ENCODE data around the gene EXOC2.
"Not testable (repeated sequence)": the region's sequence is repeated elsewhere in the genome, so short reads cannot be mapped to it uniquely, and the experiment has no call there.

EXOC2 gene

DNA sequence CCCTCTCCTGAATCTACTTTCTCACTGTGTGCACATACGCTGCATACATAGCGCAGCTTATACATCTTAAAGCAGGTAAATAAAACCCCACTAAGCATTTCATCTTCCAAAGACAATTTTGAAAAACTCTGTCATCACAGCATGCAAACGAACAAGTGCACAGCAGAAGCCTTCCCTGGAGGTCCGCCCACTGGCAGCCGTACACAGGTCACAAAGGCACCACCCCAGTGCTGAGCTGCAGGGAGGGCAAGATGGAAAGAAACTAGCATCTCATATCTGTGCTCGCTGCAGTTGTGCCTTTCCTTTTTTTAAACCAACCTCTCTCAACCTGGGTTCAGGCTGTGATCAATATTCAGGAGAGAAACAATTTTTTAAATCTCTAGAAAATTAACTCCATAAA is 109.3 kb downstream of the EXOC2 start:
- DNase-seq (ENCODE audit: low read depth in 3 of 3, low spot score in 1 of 3): no peak

DNA sequence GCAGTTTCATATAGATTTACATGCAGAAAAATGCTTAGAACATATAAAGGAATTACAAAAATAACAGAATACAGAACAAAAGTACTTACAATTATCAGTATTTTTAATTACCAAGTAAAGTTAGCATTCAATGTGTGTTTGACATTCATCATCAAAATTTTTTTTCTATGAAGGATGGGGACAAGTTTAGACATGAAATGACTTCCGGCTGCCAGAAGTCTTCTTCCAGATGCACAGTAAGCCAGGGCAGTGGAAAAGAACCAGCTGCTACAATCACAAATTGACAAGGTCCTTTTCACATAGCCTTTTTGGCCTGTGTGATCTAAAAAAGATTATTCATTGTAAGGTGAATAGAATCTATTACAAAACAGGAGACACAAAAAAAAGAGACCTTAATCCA is 109.8 kb downstream of the EXOC2 start:
- DNase-seq (ENCODE audit: low read depth in 3 of 3, low spot score in 1 of 3): no peak

DNA sequence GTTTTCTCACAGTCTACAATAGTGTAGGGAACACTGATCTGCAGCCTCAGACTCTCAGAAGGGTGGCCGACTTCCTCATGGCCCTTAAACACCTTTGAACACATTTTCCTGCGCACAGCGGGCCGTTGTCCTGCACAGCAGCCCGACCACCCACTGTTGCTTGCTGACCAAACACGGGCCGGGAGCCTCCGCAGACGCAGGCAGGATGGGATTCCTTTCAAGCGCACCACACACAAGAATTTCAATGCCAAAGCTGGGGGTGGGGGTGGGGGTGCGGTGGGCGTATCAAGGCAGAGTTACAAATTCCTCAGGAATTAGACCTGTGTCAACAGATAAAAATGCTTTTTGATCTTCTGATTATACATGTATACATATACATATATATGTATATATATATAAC is 110.6 kb downstream of the EXOC2 start:
- DNase-seq (ENCODE audit: low read depth in 3 of 3, low spot score in 1 of 3): no peak

DNA sequence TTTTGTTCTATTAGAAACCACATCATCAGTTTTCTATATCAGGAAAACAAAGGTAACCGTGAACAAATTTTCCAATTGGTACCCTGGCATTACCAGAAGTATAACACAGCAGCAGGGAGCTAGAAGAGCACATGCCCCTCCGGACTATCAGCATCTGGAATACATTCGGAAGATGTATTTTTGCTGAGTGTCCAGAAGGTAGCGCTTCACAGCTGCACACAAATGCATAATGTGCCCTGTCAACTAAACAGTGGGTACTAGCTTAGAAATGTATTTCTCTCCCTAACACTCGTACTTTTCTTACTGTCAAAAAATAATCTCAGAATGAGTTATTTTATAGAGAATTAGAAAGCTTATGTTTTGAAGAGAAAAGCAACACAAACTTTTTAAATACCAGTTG is 113.6 kb downstream of the EXOC2 start:
- no peak for DNase-seq (ENCODE audit: low read depth in 3 of 3, low spot score in 1 of 3)

DNA sequence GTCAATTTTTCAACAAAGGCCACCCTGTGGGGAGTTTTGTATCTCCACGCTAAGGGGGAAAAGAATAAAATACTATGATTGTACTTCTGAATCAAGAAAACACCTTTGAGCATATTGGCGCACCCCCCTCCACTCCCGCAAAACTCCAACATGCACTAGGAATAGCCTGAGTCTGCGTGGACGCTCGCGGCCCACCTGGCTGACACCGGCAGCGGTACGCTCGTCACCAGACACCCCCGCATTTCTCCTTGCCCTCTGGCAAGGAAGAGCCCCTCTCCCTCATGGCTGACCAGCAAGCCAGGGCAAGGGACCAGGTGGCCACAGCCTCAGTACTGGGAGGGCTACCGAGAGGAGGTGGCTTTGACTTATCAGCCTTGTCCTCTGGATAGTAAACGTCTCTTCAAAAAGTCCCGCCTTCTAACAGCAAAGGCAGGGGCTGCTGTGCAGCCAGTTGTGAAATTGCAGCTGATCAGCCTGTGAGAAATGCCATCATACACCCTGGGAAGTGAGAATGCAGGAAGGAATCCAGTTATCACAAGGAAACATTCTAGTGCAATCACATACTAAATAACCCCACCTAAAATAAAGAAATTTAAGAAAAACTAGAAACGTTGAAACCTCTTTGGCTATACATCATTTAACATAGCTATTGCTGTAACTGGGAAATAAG is 120.2 kb downstream of the EXOC2 start:
- DNase-seq (ENCODE audit: low read depth in 3 of 3, low spot score in 1 of 3): no peak

DNA sequence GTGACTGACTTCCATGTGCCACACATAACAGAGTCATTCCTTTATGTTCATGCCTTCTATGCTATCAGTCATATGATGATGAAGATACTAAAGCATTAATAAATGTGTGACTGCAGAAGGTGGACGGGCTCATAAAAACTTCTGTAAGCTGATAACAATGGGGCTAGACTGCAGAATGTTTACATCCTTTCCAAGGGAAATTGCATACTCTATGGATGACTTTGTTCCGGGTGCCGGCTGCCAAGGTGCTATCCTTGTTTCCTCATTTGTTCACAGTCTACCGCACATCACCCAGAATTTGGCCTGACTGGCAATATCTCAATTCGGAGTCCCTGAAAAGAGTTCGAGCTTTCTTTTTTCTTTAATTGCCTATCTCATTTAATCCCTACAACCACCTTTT is 121.0 kb downstream of the EXOC2 start:
- DNase-seq (ENCODE audit: low read depth in 3 of 3, low spot score in 1 of 3): no peak

DNA sequence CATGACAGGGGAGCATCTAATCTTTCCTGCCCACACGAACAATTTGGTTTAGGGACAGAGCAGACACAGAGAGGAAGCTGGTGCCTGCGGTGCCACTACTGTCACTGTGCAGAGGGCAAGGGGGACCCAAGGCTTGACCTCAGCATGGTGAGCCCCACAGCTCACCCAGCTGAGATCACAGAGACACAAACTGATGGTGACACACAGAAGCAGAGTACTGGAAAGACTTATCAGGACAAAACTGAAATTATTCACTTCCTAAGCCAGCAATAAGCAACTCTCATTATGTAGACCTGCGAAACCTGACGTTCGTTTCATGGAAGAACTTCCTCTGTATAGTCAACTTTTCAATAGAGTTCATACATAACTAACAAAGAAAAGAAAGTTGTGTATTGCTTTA is 122.1 kb downstream of the EXOC2 start:
- no peak for DNase-seq (ENCODE audit: low read depth in 3 of 3, low spot score in 1 of 3)

DNA sequence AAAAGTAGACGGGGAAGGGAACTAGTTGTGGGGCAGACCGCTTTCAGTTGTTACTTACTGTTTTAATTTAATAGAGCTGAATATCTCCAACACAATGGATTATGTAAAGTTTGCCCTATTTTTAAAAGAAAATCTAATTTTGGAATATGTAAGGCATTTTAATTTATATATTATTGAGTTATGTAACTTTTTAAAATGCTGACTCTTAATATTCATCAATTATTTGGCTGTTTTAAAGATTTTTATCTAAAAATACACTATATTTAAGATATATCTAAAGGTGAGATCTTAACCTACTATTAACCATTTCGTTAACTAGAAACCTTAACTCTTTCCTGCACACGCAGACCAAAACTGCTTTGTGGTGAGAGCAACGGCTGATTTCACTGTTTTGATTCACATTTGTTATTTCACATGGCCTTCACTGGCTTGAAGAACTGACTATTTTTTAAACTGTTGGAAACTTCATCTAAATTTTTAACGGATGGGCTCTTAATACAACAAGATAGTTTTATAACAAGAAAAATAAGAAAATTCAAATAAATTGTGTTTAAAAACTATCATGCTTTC is 123.9 kb downstream of the EXOC2 start:
- DNase-seq (ENCODE audit: low read depth in 3 of 3, low spot score in 1 of 3): no peak

DNA sequence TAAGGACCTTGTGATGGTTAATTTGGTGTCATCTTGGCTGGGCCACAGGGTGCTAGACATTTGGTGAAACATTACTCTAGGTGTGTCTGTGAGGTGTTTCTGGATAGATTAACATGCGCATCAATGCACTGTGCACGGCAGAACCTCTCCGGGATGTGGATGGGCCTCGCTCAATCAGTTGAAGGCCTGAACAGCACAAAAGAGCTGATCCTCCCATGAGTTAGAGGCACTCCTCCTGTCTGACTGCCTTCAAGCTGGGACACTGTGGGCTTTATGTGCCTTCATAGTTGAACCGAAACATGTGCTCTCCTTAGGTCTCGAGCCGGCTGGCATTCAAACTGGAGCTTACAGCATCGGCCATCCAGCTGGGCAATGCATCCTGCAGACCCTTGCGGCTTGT is 124.9 kb downstream of the EXOC2 start:
- DNase-seq (ENCODE audit: low read depth in 3 of 3, low spot score in 1 of 3): no peak

DNA sequence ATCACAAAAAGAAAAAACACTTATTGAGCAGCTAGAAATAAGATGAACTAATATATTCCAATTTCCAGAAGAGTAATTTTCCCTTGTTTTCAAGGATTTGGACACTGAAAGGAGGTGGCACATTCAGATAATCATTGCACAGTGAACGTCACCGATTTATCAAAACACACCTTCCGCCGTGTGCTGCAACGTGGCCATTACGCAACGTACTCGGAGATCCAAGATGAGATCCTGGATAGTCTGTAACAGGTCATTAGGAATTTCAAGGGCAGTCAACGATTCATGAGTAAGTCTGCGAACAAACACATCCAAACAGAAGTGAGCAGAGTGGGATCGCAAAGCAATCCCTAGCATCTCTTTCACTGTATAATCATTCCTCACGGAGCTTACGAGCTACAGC is 129.1 kb downstream of the EXOC2 start:
- DNase-seq (ENCODE audit: low read depth in 3 of 3, low spot score in 1 of 3): no peak

DNA sequence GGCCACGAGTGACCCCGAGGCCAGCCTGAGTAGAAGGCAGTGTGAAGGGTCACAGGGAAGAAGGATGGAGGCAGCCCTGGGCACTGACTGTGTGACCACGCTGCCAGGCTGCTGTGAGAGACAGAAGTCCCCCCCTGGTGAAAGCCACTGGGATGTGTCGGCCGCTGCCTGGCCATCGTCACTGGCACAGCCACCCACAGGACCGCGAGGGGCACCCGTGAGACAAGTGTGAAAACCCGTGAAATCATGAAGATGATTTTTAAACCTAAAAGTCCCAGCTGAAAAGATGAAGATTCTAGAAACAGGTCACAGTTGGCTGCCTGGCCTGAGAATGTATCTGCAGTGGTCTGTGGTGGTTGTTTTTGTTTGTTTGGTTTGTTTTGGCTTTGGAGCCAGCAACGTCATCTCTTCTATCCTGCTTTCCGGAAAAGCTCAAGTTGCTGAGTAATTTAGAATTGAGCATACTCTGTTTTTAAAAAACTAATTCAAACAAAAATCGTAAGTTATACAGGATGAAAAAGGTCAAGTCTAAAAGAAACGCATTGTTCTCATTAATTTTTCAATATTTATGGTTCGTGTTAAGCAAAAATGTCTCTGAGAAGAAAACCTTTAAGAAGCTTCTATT is 130.8 kb downstream of the EXOC2 start:
- DNase-seq (ENCODE audit: low read depth in 3 of 3, low spot score in 1 of 3): no peak

DNA sequence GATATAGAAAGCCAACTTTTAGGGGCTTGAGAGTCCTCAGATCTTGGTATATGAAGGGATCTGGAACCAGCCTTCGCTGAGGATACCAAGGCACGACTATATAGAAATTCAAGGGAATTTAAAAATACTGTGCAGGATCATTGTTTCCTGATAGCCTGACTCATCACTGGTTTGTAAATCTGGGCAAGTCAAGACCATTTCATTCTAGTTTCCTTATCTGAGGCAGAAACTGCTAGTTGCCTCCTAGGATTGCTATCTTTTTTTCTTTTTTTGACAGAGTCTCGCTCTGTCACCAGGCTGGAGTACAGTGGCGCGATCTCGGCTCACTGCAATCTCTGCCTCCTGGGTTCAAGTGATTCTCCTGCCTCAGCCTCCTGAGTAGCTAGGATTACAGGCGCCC is 131.6 kb downstream of the EXOC2 start:
- DNase-seq (ENCODE audit: low read depth in 3 of 3, low spot score in 1 of 3): not testable (repeated sequence)

DNA sequence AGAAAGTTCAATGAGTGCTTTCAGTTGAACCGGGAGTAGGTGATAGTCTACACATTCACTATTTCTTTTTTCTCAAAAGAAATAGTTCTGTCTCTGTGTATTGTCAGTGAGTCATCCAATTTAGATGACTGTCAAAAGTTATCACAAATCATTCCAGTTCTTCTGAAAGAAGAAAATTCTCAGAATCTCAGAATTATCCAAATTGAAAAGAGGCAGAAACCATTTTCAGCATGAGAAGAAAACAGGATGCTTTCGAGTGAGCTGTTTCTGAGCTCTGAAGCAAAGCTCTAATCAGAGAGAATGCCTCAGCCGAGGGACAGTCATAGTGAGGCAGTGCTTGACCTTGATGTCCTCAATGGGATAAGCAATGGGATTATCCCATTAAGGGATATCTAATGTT is 134.0 kb downstream of the EXOC2 start:
- no peak for DNase-seq (ENCODE audit: low read depth in 3 of 3, low spot score in 1 of 3)

DNA sequence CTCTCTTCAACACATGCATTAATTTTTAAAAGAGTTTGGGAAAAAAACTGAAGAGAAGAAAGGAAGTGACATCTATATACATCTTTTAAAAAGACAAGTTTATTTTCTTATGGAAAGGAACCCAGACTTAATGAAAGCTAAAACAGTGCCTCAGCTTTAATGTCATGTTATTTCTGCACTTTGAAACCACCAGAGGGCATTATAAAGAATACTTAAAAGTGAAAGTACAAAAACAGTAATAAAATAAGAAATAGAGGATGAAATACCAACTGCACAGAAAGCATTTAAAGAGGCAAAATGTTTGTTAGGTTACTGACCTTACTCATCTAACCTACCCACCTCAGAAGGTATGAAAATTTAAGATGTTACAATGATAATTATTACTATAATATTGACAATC is 134.8 kb downstream of the EXOC2 start:
- no peak for DNase-seq (ENCODE audit: low read depth in 3 of 3, low spot score in 1 of 3)

DNA sequence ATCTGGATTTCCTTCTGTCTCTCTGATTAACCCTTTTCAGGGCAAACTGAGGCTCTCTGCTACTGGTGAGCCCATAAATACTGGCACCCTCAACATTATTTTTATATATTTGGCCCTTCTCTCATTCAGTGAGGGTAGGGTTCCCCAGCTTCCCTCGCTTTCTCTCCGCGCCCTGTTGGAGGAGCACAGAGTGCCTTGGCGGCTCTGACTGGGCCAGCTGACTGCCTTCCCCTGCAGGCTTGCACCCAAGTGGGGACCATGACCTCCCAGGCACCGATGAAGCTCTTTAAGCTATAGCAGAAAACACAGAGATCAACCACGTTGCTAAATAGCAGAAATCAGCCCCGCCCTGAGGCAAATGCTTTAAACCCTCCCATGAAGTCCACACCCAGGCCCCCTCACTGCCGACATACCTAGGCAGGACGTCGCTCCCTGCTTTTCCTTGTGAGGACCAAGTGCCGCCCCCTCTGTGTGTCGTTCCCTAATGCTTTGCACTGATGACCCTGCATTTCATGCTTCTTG is 141.0 kb downstream of the EXOC2 start:
- DNase-seq (ENCODE audit: low read depth in 3 of 3, low spot score in 1 of 3): no peak

DNA sequence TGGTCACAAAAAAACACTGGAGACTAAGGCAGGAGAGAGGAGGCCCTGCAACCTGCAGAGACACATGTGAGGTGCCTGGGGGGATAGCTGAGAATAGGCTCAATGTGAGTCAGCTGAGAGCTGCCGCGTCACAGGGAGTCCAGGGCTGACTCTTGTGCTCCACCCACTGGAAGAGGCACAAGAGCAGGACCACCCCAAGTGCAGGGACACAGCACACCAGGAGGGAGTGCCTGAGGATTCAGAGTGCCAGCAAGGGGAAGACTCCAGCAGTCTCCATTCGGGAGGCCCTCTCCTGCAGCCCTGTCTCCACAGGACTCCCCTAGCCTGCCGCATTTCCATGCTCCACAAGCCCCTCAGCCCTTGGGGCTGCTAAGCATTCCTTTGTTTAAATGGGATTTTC is 141.5 kb downstream of the EXOC2 start:
- no peak for DNase-seq (ENCODE audit: low read depth in 3 of 3, low spot score in 1 of 3)

DNA sequence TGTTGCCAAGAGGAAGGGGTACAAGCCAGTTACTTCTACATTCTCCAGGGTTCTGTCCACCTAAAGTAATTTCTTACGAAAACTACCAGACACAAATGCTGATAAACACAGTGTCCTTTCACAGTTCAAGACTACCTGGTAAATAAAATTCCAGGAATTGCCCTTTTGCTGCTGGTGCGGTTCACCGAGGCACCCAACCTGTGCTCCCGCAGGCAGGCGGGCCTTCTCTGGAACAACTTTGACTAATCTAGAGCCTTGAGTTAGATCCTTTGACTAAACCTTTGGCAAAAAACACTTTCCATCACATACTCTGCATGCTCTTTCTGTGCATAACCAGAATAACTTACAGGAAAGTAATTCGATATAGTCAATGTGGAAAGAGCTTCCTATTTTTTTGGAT is 143.0 kb downstream of the EXOC2 start:
- no peak for DNase-seq (ENCODE audit: low read depth in 3 of 3, low spot score in 1 of 3)

DNA sequence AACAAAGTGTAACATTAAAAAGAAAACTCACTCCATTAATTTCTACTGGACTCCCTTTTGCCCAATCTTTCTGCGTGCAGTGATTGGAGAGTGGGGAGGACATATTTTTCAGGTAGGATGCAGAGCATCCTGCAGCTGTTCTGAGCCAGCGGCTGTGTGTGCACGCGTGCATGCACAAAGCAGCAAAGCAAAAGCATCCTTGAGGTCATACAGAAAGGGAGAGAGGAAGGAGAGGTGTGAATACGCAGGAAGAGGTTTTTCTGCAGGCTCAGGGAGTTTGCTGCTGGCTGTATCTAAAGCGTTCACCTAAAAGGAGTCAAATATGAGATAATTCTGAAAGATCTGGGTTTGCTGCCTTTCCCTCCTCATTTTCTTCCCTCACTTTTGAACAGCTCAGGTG is 144.4 kb downstream of the EXOC2 start:
- peak in 1 of 3 donors; percentile 11 for DNase-seq (ENCODE audit: low read depth in 3 of 3, low spot score in 1 of 3)

DNA sequence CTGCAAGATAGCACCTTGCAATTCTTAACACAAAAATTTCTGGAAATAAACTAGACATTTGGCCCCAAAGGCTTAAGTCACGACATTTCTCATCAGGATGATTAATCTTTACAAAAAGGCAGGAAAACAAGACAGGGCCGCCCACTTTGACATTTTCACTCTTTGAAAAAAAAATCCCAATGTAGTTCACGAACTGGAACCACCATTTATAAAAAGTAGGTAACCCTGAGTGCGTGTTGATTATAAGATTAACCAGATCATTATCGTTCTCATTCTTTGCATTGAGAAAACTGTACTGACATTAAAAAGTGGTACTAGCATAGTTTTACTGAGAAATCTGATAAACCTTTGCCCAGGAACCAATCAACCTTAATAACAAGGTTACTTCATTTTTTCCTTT is 144.8 kb downstream of the EXOC2 start:
- no peak for DNase-seq (ENCODE audit: low read depth in 3 of 3, low spot score in 1 of 3)

DNA sequence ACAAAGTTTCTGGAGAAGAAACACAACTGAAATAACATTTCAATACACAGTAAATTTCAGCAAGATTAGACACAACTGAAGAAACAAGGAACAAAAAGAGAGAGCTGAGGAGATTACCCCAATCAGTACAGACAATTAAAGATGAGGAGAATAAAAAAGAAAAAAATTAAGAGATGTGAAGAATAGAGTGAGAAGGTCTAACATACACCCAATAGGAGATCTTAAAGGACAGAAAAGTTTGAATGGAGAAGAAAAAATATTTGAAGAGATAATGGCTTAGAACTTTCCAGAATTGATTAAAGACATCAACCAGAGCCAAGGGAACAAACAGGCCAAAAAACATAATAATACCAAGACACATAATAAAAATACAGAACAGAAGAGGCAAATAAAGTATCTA is 152.4 kb downstream of the EXOC2 start:
- DNase-seq (ENCODE audit: low read depth in 3 of 3, low spot score in 1 of 3): no peak

DNA sequence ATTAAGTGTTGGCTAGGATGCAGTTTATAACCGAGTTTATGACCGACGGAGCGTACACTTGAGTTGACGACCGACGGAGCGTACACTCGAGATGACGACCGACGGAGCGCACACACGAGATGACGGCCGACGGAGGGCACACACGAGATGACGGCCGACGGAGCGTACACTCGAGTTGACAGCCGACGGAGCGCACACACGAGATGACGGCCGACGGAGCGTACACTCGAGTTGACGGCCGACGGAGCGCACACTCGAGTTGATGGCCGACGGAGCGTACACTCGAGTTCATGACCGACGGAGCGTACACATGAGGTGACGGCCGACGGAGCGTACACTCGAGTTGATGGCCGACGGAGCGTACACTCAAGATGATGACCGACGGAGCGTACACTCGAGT is 155.8 kb downstream of the EXOC2 start:
- DNase-seq (ENCODE audit: low read depth in 3 of 3, low spot score in 1 of 3): no peak

DNA sequence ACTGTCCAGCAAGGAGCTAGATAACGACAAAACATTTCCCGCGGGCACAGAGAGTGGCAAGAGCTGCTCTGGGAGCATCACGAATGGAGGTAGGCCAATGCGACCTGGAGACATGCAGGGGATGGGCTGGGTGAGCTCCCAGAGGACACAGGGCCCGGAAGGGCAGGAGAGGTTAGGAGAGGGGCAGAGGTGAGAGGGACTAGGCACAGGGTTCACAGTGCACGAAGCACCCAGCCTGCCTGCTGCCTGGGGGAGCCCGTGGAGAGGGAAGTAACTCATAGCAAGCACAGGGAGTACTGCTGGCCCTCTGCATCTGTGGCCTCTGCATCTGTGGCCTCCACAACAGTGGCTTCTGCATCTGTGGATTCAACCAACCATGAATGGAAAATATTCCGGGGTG is 162.5 kb downstream of the EXOC2 start:
- no peak for DNase-seq (ENCODE audit: low read depth in 3 of 3, low spot score in 1 of 3)

DNA sequence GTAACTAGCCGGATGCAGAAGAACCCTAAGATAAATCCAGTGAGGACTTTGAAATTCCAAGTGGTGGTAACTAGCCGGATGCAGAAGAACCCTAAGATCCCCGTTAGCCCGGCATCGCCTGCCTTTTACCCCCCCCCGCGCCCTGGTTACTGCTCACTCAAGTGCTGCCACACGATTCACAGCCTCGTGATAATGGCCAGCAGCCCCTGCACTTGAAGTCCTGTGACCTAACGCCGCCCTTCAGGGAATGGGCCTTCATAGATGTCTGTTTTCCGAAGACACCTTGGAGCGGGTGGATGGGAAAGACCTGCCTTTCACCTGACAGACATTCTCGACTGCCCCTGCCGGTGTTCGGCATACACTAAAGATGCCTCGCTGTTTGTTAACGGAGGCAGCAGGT is 163.9 kb downstream of the EXOC2 start:
- no peak for DNase-seq (ENCODE audit: low read depth in 3 of 3, low spot score in 1 of 3)

Data from stimulated activated CD4-positive, alpha-beta T cell treated with anti-CD3 and anti-CD28 coated beads, TNF-alpha, amount 100 ng/mL, for 1 hour (primary cell).